Activated CD4-positive, alpha-beta T cell treated with anti-CD3 and anti-CD28 coated beads for 48 hours (primary cell): ENCODE data around the gene PEX7.
A peak's percentile ranks its signal among the peaks of the same experiment; 100 is the strongest.
"Not testable (repeated sequence)": the region's sequence is repeated elsewhere in the genome, so short reads cannot be mapped to it uniquely, and the experiment has no call there.

Source experiments
- DNase-seq: peaks from one replicate; pipeline ENCODE4 v3.0.0-alpha.2; 2020

Gene PEX7

DNA sequence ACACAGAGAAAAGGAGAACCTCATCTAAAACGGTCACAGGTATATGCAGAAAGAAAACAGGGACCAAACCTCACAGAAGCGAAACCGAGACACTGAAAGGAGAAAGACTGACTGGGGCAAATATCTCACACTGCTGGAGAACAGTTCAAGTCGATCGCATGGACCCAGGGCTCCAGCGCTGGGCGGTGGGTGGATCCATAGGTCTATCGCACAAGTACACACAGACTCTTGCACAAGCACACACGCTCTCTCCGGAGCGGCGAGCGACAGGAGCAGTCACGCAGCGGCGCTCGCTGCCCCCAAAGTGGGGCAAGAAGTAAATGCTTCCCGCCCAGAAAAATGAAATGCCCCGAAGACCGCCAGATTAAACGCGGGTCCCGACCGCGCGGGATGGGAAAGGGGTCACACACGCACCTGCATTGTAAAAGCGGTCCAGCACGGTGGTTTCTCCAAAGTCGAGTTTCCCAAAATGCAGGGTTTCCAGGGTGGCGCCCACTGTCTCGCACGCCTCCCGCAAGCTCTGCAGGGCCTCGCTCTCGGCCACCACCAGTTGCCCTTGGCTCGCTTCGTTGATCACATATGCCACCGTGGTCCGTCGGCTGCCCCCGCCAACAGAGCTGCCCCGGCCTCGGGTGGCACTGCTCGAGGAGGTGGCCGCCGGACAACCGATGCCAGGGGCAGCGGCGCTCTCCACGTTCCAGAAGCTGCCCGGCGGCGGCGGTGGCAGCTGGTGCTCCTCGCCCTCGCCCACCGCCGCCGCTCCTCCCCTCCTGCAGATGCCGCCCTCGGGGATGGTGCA is 30.9 kb upstream of the PEX7 start:
- peak; percentile 61 for DNase-seq

DNA sequence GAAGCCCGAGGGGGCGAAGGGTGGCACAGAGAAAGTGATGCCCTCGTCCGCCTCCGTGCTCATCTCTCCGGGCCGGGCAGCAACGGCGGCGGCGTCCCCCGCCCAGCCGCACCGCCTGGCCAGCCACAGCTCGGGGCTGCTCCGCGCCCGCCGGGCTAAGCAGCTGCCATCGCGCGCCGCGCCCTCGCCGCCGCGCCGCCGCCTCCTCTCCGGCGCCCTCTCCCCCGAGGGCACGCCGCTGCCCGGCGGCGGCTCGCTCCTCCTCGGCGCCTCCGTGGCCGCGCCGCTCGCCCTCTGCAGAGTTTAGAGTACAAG is 30.3 kb upstream of the PEX7 start:
- no peak for DNase-seq

DNA sequence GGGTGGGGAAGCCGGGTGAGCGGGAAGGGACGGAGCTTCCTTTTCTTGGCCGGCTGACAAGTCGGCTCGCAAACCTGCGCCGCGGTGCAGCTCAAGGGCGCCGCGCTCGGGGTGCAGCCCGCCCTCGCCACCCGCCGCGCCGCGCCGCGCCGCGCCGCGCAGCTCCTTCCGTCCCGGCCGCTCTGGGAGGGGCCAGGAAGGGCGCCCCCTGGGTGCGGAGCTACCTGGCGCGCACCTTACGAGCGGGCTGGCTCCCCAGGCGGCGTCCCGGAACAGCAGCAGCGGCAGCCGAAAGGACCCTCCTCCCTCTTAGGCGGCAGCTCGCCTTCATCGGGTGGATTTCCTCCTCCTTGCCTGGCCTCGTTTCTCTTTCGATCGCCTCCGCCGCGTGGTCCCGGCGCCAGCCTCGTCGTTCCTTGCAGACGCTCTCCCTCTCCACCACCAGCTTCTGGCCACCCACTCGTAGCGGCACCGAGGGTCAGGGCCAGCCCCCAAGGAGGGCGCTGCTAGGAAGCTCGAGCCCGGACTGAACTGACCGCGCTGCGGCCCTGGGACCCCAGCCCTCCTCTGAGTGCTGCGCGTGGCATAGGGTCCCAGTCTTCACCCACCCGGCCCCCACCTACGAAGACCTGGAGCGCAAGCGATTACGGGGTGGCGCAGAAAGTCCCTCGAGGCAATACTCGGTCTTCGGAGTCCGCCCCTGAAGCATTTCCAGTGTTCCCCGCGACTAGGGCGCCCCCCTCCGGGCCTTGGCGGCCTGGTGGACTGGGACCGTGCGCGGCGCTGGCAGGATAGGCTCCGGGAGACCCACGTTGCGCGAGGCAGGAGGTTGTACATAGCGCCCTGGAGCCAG is 29.8 kb upstream of the PEX7 start, which contains the start of gene MAP3K5:
MAP3K5 (minus strand) TSS at position 68 of the 853 bp plus-strand sequence. CDS start 320 bp downstream, outside the sequence.
- DNase-seq: peak; percentile 97

DNA sequence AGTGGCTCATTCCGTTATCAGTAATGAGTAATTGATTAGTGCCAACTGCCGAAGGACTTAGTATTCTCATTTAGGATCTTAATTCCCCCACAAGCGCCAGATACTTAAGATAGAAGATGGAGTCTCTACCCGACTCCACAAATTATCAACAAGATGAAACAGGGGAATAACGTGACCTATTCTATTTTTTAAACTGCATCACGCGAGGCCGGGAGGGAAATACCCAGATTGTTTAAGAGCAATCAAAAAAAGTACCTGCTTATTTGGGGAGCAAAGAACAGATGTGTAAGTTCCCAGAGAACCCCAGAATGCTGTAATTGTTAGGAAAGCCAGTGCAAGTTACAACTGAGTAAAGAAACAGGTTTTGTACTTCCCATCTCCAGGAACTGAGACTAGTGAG is 29.0 kb upstream of the PEX7 start:
- no peak for DNase-seq

DNA sequence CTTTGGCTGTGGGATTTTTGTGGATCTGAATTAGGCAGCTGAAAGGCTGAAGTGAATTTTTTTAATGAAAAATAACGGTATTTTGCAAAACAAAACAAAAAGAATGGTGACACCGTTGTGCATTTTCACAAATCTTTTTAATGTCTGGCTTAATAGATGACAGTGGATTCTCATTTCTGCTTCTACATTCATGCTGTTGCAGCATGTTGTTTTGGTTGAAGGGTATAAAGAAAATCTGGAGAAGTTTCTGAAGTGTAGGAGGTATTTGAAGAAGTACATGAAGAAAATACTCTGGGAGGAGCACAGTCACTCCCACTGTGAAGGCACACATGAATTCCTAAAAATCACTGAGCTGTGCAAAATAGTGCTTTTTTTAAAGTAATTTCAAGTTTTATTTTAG is 27.0 kb upstream of the PEX7 start:
- no peak for DNase-seq

DNA sequence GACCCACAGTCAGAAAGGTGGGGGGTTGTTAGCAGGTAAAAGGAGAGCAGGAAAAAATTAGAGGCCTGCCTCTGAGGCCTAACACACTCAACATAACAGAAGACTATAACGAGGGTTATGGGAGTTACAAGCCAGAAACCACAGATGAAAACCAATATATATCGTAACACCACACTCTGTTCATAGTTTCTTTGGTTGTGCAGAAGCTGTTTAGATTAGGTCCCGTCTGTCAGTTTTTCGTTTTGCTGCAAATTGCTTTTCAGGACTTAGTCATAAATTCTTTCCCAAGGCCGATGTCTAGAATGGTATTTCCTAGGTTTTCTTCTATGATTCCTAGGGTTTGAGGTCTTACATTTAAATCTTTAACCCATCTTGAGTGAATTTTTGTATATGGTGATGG is 26.4 kb upstream of the PEX7 start:
- no peak for DNase-seq

DNA sequence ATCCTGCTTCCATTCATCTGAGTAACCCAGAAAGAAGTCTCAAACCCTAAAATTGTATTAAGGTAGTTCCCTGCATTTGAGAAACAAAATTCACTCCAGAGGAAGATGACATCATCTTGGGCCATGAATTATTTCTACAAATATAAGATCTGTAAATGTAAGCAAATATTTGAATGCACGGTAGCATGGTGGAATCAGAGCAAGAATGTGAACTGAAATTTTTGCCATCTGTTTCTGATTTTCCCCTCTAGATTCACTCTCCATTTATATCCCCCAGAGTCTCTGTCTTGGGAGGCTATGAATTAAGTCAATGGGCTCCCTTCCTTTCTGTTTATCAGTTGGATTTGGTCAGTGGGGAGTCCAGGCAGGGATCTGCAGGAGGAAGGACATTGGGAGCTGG is 24.3 kb upstream of the PEX7 start:
- no peak for DNase-seq

DNA sequence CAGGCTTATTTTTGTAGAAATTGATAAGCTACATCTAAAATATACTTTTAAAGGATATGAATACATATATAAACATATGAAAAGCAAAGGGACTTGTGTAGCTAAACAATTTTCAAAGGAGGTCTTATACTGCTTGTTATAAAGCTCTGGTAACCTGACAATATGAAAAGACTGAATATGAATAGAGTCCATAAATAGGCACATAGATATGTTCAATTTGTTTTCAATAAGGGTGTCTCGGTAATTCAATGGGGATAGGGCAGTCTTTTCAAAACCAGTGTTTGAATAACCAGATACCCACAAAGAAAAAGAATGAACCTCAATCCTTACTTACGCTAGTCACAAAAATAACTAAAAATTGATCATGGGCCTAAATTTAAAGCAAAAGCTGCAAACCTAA is 20.8 kb upstream of the PEX7 start:
- DNase-seq: no peak

DNA sequence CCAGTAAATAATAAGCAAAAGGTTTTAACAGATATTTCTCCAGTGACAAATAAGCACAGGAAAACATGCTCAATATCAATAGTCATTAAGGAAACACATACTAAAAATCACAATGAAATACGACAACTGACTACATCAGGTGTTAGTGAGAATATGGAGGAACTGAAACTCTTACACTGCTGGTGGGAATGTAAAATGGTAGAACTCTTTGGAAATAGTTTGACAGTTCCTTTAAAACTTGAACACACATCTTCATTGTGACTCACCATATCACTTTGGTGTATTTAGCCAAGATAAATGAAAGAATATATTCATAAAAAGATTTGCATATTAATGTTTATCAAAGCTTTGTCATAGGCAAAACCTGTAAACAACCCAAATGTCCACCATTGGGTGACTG is 18.8 kb upstream of the PEX7 start:
- DNase-seq: no peak

DNA sequence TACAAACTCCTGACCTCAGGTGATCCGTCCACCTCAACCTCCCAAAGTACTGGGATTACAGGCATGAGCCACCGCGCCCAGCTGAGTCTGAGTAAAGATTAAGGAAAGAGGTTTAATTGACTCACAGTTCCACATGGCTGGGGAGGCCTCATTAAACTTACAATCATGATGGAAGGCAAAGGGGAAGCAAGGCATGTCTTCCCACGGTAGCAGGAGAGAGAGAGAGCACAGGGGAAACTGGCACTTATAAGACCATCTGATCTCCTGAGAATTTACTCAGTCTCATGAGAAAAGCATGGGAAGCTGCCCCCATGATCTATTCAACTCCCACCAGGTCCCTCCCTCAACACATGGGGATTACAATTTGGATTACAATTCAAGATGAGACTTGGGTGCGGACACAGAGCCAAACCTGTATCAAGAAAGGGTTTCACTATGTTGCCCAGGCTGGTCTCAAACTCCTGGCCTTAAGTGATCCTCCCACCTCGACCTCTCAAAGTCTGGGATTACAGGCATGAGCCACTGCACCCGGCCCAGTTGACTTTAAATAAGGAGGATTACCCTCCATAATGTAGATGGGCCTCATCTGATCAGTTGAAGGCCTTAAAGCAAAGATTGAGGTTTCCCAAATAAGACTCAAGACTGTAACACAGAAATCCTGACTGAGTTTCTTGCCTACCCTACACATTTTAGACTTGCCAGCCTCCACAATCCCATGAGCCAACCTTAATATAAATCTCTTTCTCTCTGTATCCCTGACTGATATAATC is 13.1 kb upstream of the PEX7 start:
- no peak for DNase-seq

DNA sequence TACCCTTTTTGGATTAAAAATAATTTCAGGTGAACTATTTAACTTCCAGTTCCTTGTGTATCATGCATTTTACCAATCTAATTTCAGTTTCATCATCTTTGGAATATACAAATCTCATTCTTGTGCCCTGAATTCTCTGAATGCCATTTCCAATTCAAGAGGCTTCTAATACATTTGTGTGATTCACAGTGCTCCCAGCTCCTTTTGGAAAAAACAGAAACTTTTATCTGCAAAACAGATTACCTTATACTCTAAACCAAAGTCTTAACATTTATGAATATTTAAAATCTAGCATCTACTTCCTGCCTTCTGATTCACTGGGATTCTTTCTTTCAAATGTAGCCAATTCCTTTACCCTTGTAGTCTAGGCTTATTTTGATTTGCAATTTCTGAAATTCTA is 11.1 kb upstream of the PEX7 start:
- DNase-seq: no peak

DNA sequence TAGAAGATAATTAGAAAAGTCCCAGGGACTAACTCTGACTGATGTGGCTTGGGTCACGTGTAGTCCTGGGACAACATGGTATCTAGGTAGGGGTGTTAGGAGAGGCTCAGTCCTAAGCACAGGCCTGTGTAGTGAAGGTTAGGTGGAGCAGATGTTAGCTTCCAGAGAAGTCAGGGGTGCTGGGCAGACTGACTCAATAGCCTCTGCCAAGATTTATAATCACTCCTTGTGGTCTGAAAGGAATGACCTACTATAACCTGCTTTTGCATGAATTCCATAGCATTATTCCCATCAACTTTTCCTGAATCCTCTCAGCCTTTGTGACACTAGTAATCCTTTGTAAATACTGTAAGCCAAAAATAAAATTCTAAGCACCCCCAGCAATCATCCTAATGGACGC is 10.2 kb upstream of the PEX7 start:
- no peak for DNase-seq

DNA sequence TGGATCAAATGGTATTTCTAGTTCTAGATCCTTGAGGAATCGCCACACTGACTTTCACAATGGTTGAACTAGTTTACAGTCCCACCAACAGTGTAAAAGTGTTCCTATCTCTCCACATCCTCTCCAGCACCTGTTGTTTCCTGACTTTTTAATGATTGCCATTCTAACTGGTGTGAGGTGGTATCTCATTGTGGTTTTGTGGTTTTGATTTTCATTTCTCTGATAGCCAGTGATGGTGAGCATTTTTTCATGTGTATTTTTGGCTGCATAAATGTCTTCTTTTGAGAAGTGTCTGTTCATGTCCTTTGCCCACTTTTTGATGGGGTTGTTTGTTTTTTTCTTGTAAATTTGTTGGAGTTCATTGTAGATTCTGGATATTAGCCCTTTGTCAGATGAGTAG is 6.8 kb upstream of the PEX7 start:
- not testable (repeated sequence) for DNase-seq

DNA sequence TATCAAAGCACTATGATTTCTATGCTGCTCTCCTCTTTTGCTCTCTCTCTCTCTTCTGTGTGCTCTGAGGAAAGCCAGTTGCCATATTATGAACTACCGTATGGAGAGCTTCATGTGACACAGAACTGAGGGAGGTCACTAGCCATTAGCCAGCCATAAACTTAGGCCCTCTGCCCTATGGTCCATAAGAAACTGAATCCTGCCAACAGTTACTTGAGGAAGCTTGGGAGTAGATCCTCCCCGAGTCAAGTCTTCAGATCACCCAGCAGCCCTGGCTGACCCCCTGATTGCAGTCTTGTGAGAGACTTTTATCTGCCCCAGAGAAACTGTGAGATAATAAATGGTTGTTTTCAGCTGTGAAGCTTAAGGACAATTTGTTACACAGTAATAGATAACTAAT is 5.7 kb upstream of the PEX7 start:
- no peak for DNase-seq

DNA sequence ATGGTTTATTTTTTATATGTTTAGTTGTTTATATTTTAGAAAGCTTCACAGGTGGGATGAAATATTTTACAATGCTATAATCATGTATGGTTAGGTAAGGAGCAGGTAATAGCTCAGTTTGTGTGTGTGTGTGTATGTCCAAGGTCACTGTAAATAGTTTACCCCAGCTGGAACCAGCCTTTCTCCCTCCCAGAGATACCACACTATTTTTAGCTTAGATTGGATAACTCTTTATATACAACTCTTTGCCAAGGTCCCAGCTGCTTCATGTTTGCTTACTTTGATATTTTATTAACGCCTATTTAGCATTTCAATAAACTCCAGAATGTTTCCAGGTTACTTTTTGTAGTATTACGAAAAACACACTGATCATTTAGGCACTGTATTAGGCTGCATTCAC is 1.8 kb upstream of the PEX7 start:
- DNase-seq: no peak

DNA sequence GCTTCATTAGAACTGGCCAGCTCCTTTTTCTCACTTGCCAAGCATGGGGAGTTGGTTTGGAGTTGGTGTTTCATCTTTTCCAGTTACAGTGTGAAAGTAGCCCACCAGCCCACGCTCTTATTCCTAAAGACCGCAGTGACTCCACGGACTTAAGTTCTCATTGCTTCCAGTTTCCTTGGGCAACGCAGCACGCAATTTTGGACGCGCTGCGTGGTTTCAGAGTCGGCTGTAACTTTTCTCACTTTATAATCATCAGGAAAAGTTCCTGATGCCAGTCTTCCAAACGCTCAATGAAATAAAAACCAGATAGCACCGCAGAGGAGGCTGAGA is 381 bp upstream of the PEX7 start:
- DNase-seq: peak; percentile 45

DNA sequence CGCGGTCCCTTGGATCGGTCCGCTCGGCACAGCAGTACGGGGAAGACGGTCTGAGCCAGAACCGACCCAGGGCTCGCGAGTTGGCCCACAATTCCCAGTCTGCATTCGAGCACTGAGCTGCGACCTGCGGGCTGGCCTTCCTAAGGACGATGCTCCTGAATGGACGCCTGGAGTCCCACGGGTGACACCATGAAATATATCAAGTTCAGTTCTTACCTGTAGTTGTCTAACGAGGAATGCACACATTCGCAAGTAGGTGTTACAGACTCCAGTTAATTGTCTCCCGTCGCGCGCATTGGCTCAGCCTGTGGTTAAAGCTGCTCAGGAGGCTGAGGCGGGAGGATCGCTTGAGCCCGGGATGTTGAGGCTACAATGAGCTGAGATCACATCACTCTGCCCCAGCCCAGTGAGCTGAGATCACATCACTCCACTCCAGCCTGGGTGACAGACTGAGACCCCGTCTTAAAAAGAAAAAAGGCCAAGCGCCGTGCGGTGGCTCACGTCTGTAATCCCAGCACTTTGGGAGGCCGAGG is 802 bp downstream of the PEX7 start:
- peak; percentile 22 for DNase-seq

DNA sequence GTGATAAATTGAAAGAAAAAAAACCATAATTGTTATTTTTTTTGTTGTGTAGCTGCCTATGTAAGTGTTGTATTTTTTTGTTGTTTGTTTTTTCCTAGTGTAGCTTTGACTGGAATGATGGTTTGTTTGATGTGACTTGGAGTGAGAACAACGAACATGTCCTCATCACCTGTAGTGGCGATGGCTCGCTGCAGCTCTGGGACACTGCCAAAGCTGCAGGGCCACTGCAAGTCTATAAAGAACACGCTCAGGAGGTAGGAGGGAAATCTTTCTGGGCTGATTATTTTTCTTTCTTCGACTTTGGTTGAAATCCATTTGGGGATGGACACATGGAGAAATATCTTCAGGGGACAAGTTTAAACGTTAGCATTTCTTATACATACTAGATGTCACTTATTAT is 3.8 kb downstream of the PEX7 start:
- DNase-seq: no peak

DNA sequence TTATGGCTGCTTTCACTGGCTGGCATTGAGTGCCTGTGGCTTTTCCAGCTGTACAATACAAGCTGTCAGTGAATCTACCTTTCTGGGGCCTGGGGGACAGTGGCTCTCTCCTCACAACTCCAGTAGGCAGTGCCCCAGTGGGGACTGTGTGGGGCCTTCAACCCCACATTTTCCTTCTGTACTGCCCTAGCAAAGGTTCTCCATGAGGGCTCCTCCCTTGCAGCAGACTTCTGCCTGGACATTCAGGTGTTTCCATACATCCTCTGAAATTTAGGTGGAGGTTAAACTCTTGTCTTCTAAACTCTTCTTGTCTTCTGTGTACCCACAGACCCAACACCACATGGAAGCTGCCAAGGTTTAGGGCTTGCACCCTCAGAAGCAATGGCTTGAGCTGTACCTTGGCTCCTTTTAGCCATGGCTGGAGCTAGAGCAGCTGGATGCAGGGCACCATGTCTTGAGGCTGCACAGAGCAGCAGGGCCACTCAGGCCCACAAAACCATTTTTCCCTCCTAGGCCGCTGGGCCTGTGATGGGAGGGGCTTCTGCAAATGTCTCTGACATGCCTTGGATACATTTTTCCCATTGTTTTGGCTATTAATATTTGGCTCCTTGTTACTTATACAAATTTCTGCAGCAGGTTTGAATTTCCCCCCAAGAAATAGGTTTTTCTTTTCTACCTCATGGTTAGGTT is 9.6 kb downstream of the PEX7 start:
- no peak for DNase-seq

DNA sequence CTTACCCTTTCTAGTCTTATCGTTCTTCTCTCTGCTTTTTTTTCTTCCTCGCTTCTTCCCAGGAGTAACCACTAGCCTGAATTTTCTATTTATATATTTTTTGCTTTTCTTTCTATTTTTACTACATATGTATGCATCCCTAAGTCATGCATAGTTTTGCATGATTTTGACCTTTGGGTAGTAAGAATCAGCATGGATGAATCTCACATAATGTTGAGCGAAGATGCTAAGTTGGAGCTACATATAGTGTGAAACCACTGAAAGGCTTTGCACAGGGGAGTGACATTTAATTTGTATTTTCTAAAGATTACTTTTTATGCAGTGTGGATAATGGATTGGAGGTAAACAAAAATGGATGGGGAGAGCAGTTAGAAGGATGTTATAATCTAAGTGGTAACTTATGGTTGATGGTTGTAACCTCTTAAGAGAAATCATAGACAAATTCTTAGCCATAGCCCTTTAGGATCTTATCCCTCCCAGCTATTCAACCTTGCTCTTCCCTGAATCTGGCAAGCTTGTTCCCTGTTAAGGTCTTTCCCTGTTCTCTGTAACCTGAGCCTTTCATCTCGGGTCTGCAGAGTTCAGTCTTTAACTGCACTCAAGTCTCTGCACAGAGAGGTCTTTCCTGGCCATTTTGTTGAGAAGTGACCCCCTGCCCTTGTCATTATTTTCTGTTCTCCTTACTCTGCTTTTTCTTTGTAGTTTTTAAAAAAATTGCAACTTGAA is 18.0 kb downstream of the PEX7 start:
- no peak for DNase-seq

DNA sequence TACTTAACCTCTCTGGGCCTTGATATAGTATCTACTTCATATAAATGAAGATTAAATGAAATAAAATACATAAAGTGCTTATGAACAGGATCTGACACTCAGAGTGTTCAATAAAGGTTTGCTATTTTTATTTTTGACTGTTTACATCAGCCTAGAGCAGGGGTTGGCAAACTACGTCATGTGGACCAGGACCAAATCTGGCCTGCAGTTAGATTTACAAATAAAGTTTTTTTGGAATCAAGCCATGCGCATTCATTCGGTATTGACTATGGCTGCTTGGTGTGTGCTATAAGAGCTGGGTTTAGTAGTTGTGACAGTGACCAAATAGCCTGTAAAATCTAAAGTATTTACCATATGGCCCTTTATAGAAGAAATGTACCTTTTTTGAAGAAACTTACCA is 20.8 kb downstream of the PEX7 start:
- DNase-seq: no peak

DNA sequence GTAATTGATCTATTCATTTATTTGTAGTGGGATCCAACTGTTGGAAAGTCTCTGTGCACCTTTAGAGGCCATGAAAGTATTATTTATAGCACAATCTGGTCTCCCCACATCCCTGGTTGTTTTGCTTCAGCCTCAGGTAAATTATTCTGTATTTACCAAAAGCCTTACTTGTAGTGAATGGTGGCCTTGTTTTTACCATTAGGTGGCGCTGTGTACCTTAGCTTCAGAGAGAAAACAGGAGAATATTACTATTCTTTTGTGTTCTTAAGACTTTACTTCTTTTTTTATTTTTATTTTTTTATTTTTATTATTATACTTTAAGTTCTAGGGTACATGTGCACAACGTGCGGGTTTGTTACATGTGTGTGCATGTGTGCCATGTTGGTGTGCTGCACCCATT is 23.7 kb downstream of the PEX7 start:
- DNase-seq: peak; percentile 46
